CD14-positive monocyte (primary cell): ENCODE measurements around the gene FADS2. TPM values are rescaled to one million over a fixed set of nuclear protein-coding genes. Genes with fewer than 3 reads are reported as not detected.

Experiments
- DNase-seq, 3 donors: peaks; one replicate each; pipeline ENCODE4 v3.0.0-alpha.2; 2011 to 2022
- H2AFZ ChIP-seq: 2 replicates; pipeline ENCODE4 v1.6.0; 2012; ENCODE audit warnings: mild to moderate bottlenecking, low read depth, low read length, inconsistent platforms; ENCODE audit not compliant: insufficient read depth, poor library complexity, severe bottlenecking
- H3K27ac ChIP-seq, 2 donors: 1 replicate in 1 of 2; 2 replicates in 1 of 2; pipeline ENCODE4 v1.5.1; 2012 to 2013; ENCODE audit warnings: low read length in 2 of 2, control low read depth in 1 of 2, inconsistent platforms in 1 of 2, low read depth in 1 of 2, mild to moderate bottlenecking in 1 of 2
- H3K27me3 ChIP-seq, 2 donors: one replicate each; pipeline versions ENCODE4 v1.6.0 to v1.6.1; 2011 to 2013; ENCODE audit warnings: low read length in 2 of 2; ENCODE audit not compliant: control insufficient read depth in 2 of 2, insufficient read depth in 2 of 2
- H3K36me3 ChIP-seq, 2 donors: replicated peaks in 1 of 2; 1 replicate in 1 of 2; 2 replicates in 1 of 2; pipeline versions ENCODE4 v1.5.1 to v1.6.1; 2012 to 2013; ENCODE audit warnings: low read length in 2 of 2, control low read depth in 1 of 2, inconsistent platforms in 1 of 2, mild to moderate bottlenecking in 1 of 2; ENCODE audit not compliant: insufficient read depth in 2 of 2, control insufficient read depth in 1 of 2
- H3K4me1 ChIP-seq, 2 donors: 1 replicate in 1 of 2; 2 replicates in 1 of 2; pipeline versions ENCODE4 v1.5.1 to v1.6.1; 2012 to 2013; ENCODE audit warnings: low read length in 2 of 2, control low read depth in 1 of 2, inconsistent platforms in 1 of 2, mild to moderate bottlenecking in 1 of 2, moderate library complexity in 1 of 2; ENCODE audit not compliant: insufficient read depth in 2 of 2, control insufficient read depth in 1 of 2
- H3K4me2 ChIP-seq: replicated peaks from 2 replicates; pipeline ENCODE3; 2012; ENCODE audit warnings: low read length, moderate library complexity, mild to moderate bottlenecking; ENCODE audit not compliant: poor library complexity, severe bottlenecking; ENCODE audit errors: extremely low read depth
- H3K4me3 ChIP-seq, 3 experiments: fragments of 200-600 bp in 1 of 3; sonication (generic) in 1 of 3; replicated peaks in 1 of 3; 1 replicate in 2 of 3; 2 replicates in 1 of 3; pipeline ENCODE4 v1.5.1; 2011 to 2013; ENCODE audit warnings: low read length in 3 of 3, mild to moderate bottlenecking in 3 of 3, control low read depth in 2 of 3, low read depth in 2 of 3, inconsistent platforms in 1 of 3, moderate library complexity in 1 of 3
- H3K79me2 ChIP-seq: 2 replicates; pipeline ENCODE4 v1.6.0; 2012; ENCODE audit warnings: mild to moderate bottlenecking, control low read depth, inconsistent platforms, low read length, moderate library complexity; ENCODE audit not compliant: insufficient read depth
- H3K9ac ChIP-seq: 2 replicates; pipeline ENCODE4 v1.6.0; 2017; ENCODE audit warnings: low read length, mild to moderate bottlenecking; ENCODE audit not compliant: insufficient read depth, poor library complexity, severe bottlenecking
- H3K9me3 ChIP-seq, 2 donors: replicated peaks in 1 of 2; 1 replicate in 1 of 2; 2 replicates in 1 of 2; pipeline versions ENCODE4 v1.5.1 to v1.6.1; 2012 to 2013; ENCODE audit warnings: low read length in 2 of 2, control low read depth in 1 of 2; ENCODE audit not compliant: control insufficient read depth in 1 of 2, insufficient read depth in 1 of 2
- H4K20me1 ChIP-seq: 2 replicates; pipeline ENCODE4 v1.6.0; 2012; ENCODE audit warnings: mild to moderate bottlenecking, low read length, control low read depth, moderate library complexity; ENCODE audit not compliant: insufficient read depth
- H3K27ac Mint-ChIP-seq, 7 donors: one replicate each; pipeline ENCODE4 v1.8.0; 2020; ENCODE audit warnings: mild to moderate bottlenecking in 7 of 7, mixed read lengths in 7 of 7, moderate library complexity in 6 of 7, inconsistent platforms in 2 of 7
- H3K27me3 Mint-ChIP-seq, 3 donors: one replicate each; pipeline ENCODE4 v1.8.0; 2021 to 2022; ENCODE audit warnings: low read depth in 3 of 3, mild to moderate bottlenecking in 3 of 3, mixed read lengths in 3 of 3, moderate library complexity in 3 of 3, inconsistent platforms in 1 of 3
- H3K36me3 Mint-ChIP-seq, 2 donors: one replicate each; pipeline ENCODE4 v1.8.0; 2020; ENCODE audit warnings: mixed read lengths in 2 of 2, inconsistent platforms in 1 of 2, mild to moderate bottlenecking in 1 of 2
- H3K4me1 Mint-ChIP-seq: one replicate; pipeline ENCODE4 v1.8.0; 2020; ENCODE audit warnings: mild to moderate bottlenecking, mixed read lengths
- H3K4me3 Mint-ChIP-seq, 2 donors: one replicate each; pipeline ENCODE4 v1.8.0; 2020; ENCODE audit warnings: mild to moderate bottlenecking in 2 of 2, mixed read lengths in 2 of 2, moderate library complexity in 1 of 2
- H3K9me3 Mint-ChIP-seq, 7 donors: one replicate each; pipeline ENCODE4 v1.8.0; 2020 to 2022; ENCODE audit warnings: mixed read lengths in 7 of 7, mild to moderate bottlenecking in 6 of 7, moderate library complexity in 6 of 7, inconsistent platforms in 2 of 7
- CTCF ChIP-seq: fragments of 200-600 bp; IDR thresholded peaks from one replicate; pipeline ENCODE4 v1.8.0; 2022; ENCODE audit warnings: antibody characterized with exemption, mild to moderate bottlenecking
- WGBS: methylation state at CpG from one replicate; pipeline ENCODE4 v1.1.5; 2013; ENCODE audit warnings: missing lambda C conversion rate; ENCODE audit not compliant: insufficient coverage; 5-methylcytosine and 5-hydroxymethylcytosine counted together
- intact Hi-C, 2 donors: fragments of 100-400 bp; cut with micrococcal nuclease; formaldehyde crosslinking; loops; one replicate each; pipeline versions ENCODE4 v1.15.0 to v1.15.1; 2023
- polyA plus RNA-seq, 3 donors: library from polyadenylated mRNA; depleted of rRNA in 1 of 3; unstranded in 2 of 3; stranded (reverse) in 1 of 3; fragments of 300-500 nt in 2 of 3; fragments of >200 nt in 1 of 3; fragmentation: Illumina TruSeq in 2 of 3; gene quantifications; 1 replicate in 2 of 3; 2 replicates in 1 of 3; pipeline ENCODE4 v1.2.3, GENCODE V29; 2012 to 2021

FADS2 gene
- polyA plus RNA-seq, 3 donors = 5.1 to 19.9 (median 6.4) TPM

- Histone ChIP-seq H3K4me2 (no peak overlapping the region), H3K9ac (no peak overlapping the region), H3K9me3 (no peaks in the 10 kb centered on the region), H3K79me2 (peaks cover 13% of the 10 kb centered on the region), H3K27ac (no peak overlapping the region), H3K27me3 (no peaks in the 10 kb centered on the region), H3K4me3 (no peak overlapping the region), H4K20me1 (no peaks in the 10 kb centered on the region), H2AFZ (no peak overlapping the region), H3K36me3 (peaks cover 12 to 28% of the 10 kb centered on the region in 2 donors), H3K4me1 (peaks cover 27 to 31% of the 10 kb centered on the region in 2 donors)
- peaks cover 27 to 55% of the 10 kb centered on the region in 2 donors for H3K36me3 Mint-ChIP-seq
- TF ChIP-seq CTCF = no peak
- peaks cover 0 to 2% (median 0%) of the 10 kb centered on the region in 7 donors for H3K9me3 Mint-ChIP-seq
- intact Hi-C loops = no loop called here
- no peak for DNase-seq
- H3K27me3 Mint-ChIP-seq = peaks cover 0 to 5% (median 2%) of the 10 kb centered on the region in 3 donors
- peak overlapping the region in 2 of 7 donors; percentile 19 to 31 for H3K27ac Mint-ChIP-seq
- H3K4me1 Mint-ChIP-seq = peaks cover 39% of the 10 kb centered on the region
- H3K4me3 Mint-ChIP-seq = no peak overlapping the region
- WGBS = 98% methylated on average over 12 of the region's 15 CpGs
These were observed 9.4 kb downstream of the FADS2 start for GRCh38 chr11:61837411-61838005.

DNA sequence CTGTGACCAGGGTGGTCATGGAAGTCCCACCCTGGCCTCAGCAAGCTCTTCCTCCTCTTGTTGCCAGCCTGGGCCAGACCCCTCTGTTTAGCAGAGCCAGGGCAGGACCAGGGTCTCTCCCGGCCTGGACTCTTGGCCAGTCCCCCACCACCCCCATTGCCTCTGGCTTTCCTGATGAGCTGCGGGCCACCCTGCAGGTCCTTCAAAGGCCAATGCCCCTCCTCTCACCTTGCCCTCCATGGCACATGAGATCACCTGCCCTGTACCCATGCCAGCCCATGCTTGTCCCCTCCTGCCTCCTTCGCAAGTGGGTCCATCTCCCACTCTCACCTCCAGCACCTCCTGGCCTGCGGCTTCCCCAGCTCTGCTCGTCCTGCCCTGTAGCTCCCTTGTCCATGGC lies 10.4 kb downstream of the FADS2 start:
- Histone ChIP-seq H2AFZ (no peak overlapping the region), H3K27ac (no peak overlapping the region), H4K20me1 (no peaks in the 10 kb centered on the region), H3K4me1 (peaks cover 26 to 29% of the 10 kb centered on the region in 2 donors), H3K27me3 (no peaks in the 10 kb centered on the region), H3K4me2 (no peak overlapping the region), H3K79me2 (peaks cover 4% of the 10 kb centered on the region), H3K4me3 (no peak overlapping the region), H3K9ac (no peak overlapping the region), H3K9me3 (no peaks in the 10 kb centered on the region), H3K36me3 (peaks cover 12 to 37% of the 10 kb centered on the region in 2 donors)
- 100% methylated on average over 5 of the region's 5 CpGs for WGBS
- DNase-seq = no peak
- intact Hi-C loops = no loop called here
- Mint-ChIP-seq H3K4me3 (no peak overlapping the region), H3K4me1 (peaks cover 31% of the 10 kb centered on the region), H3K9me3 (peaks cover 0 to 2% (median 0%) of the 10 kb centered on the region in 7 donors), H3K27me3 (peaks cover 0 to 3% (median 2%) of the 10 kb centered on the region in 3 donors), H3K36me3 (peaks cover 29 to 57% of the 10 kb centered on the region in 2 donors), H3K27ac (peak overlapping the region in 3 of 7 donors; percentile 1 to 54 (median 3))
- no peak for TF ChIP-seq CTCF
